Measurements from ENCODE around the gene TSSK6.

Gene TSSK6

GRCh38 chr19:19491321-19492025 is 23.9 kb downstream of the TSSK6 start:
- no peak overlapping the region for H3K27ac ChIP-seq (ENCODE audit: insufficient read depth in 1 of 2, low read depth in 1 of 2, low read length in 2 of 2, poor library complexity in 1 of 2, severe bottlenecking in 2 of 2)
- DNase-seq = no peak
- peaks cover 4 to 37% (median 33%) of the 10 kb centered on the region in 4 experiments for H3K4me1 ChIP-seq (ENCODE audit: control extremely low read depth in 1 of 4, control insufficient read depth in 4 of 4, insufficient read depth in 4 of 4, low read length in 3 of 4)
- no peak overlapping the region for H3K4me3 ChIP-seq (ENCODE audit: control insufficient read depth in 1 of 7, extremely low read depth in 1 of 7, insufficient read depth in 4 of 7, low read depth in 2 of 7, low read length in 6 of 7)
- H3K9me3 ChIP-seq (ENCODE audit: control extremely low read depth in 1 of 5, control insufficient read depth in 4 of 5, insufficient read depth in 2 of 5, low read depth in 1 of 5, low read length in 4 of 5) = no peaks in the 10 kb centered on the region
- CTCF ChIA-PET = interaction anchor here (0.9 to 9.8 kb wide), 17 partner anchors 11 to 305 kb away, joined by 3 to 174 read pairs (median 5); partner anchors contain the start of genes GATAD2A and YJEFN3
- no peaks in the 10 kb centered on the region for H3K27me3 ChIP-seq (replicated peaks in 2 of 5; ENCODE audit: control insufficient read depth in 4 of 5, insufficient read depth in 5 of 5, low read length in 4 of 5)
- 88% methylated on average over 14 of the region's 15 CpGs for WGBS (ENCODE audit: insufficient coverage)
- POLR2A ChIA-PET = no interaction called here
- H3K36me3 ChIP-seq (ENCODE audit: control insufficient read depth in 4 of 4, insufficient read depth in 4 of 4, low read length in 3 of 4) = peaks cover 10 to 53% (median 46%) of the 10 kb centered on the region in 4 experiments

GRCh38 chr19:19490214-19490968 is 25.0 kb downstream of the TSSK6 start:
- ChIA-PET CTCF (interaction anchor here (0.6 to 9.8 kb wide), 34 partner anchors 9 to 354 kb away, joined by 3 to 174 read pairs (median 4); partner anchors contain the start of genes GATAD2A and YJEFN3), POLR2A (interaction anchor here (0.7 to 1.6 kb wide), 4 partner anchors 101 to 315 kb away, joined by 3 to 5 read pairs (median 4); no protein-coding TSS in a partner anchor)
- DNase-seq = peak; percentile 88 to 92 (median 88)
- Histone ChIP-seq H3K27me3 (replicated peaks in 2 of 5; ENCODE audit: control insufficient read depth in 4 of 5, insufficient read depth in 5 of 5, low read length in 4 of 5) (no peaks in the 10 kb centered on the region), H3K27ac (ENCODE audit: insufficient read depth in 1 of 2, low read depth in 1 of 2, low read length in 2 of 2, poor library complexity in 1 of 2, severe bottlenecking in 2 of 2) (peak overlapping the region; percentile 25 to 90), H3K36me3 (ENCODE audit: control insufficient read depth in 4 of 4, insufficient read depth in 4 of 4, low read length in 3 of 4) (peaks cover 6 to 53% (median 44%) of the 10 kb centered on the region in 4 experiments), H3K9me3 (ENCODE audit: control extremely low read depth in 1 of 5, control insufficient read depth in 4 of 5, insufficient read depth in 2 of 5, low read depth in 1 of 5, low read length in 4 of 5) (no peaks in the 10 kb centered on the region), H3K4me3 (ENCODE audit: control insufficient read depth in 1 of 7, extremely low read depth in 1 of 7, insufficient read depth in 4 of 7, low read depth in 2 of 7, low read length in 6 of 7) (peak overlapping the region in 1 of 7 experiments; percentile 2), H3K4me1 (ENCODE audit: control extremely low read depth in 1 of 4, control insufficient read depth in 4 of 4, insufficient read depth in 4 of 4, low read length in 3 of 4) (peaks cover 4 to 46% (median 37%) of the 10 kb centered on the region in 4 experiments)
- WGBS (ENCODE audit: insufficient coverage) = 32% methylated on average over 16 of the region's 20 CpGs

DNA sequence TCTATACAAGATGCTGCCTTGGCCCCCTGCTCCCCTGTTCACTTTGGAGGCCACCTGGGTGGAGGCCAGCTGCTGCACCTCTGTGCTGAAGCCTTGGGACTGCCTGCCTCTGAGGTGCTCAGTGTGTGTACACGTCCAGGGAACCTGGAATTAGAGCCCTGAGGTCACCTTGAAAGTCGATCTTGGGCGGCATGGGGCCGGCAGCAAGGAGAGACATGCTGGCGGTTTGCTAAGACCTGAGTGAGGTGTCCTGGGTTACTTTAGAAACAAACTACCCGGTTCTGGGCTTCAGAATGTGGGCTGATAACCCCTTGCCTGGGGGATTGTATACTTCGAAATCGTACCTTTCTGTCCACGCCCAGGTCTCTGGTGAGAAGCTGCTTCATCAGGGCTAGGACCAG is 25.5 kb downstream of the TSSK6 start:
- ChIA-PET CTCF (interaction anchor here (0.7 to 9.8 kb wide), 28 partner anchors 10 to 353 kb away, joined by 3 to 174 read pairs (median 4); partner anchors contain the start of gene GATAD2A), POLR2A (interaction anchor here (0.7 to 1.6 kb wide), 4 partner anchors 100 to 315 kb away, joined by 3 to 5 read pairs (median 4); no protein-coding TSS in a partner anchor)
- Histone ChIP-seq H3K27me3 (replicated peaks in 2 of 5; ENCODE audit: control insufficient read depth in 4 of 5, insufficient read depth in 5 of 5, low read length in 4 of 5) (no peaks in the 10 kb centered on the region), H3K27ac (ENCODE audit: insufficient read depth in 1 of 2, low read depth in 1 of 2, low read length in 2 of 2, poor library complexity in 1 of 2, severe bottlenecking in 2 of 2) (peak overlapping the region; percentile 77 to 90), H3K36me3 (ENCODE audit: control insufficient read depth in 4 of 4, insufficient read depth in 4 of 4, low read length in 3 of 4) (peaks cover 5 to 58% (median 43%) of the 10 kb centered on the region in 4 experiments), H3K9me3 (ENCODE audit: control extremely low read depth in 1 of 5, control insufficient read depth in 4 of 5, insufficient read depth in 2 of 5, low read depth in 1 of 5, low read length in 4 of 5) (no peaks in the 10 kb centered on the region), H3K4me3 (ENCODE audit: control insufficient read depth in 1 of 7, extremely low read depth in 1 of 7, insufficient read depth in 4 of 7, low read depth in 2 of 7, low read length in 6 of 7) (peak overlapping the region in 2 of 7 experiments; percentile 18 to 31), H3K4me1 (ENCODE audit: control extremely low read depth in 1 of 4, control insufficient read depth in 4 of 4, insufficient read depth in 4 of 4, low read length in 3 of 4) (peaks cover 4 to 52% (median 43%) of the 10 kb centered on the region in 4 experiments)
- DNase-seq = no peak
- WGBS (ENCODE audit: insufficient coverage) = 91% methylated on average over 9 of the region's 9 CpGs

DNA sequence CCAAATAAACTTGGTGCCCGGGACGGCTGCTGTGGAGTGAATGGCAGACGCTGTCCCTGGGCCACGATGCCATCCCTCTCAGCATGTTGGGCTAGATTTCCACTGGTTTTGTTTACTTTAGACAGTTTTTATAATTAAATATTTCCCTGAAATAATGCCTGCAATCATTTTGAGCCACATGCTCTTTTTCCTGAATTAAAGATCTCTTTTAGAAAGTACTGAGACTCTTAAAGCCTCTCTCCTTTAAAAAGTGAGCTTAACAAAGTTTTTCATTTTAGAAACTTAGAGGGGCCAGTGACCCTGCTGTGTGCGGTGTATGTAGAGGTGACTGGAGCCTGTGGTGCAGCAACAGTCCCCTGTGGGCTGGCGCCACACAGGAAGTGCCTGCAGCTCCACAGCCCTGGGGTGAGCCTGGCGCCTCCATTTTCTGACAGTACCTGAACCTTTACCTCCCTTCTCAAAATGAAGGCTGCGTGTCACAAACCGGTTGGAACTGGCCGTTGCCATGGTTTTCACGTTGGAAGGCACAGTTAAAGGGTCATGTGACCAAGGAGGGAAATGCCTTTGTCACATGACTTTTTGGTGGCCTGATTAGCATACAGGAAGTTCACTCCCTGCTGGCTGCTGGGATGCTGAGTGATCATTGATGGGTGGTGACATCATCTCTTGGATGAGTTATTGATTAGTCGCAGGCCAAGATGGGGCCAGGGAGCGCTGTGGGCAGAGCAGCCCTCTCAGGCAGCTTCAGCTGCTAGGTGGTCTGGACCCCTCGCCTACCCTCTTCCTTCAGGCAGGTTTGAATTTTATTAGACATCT is 26.3 kb downstream of the TSSK6 start:
- 26% methylated on average over 10 of the region's 14 CpGs for WGBS (ENCODE audit: insufficient coverage)
- peaks cover 2 to 54% (median 36%) of the 10 kb centered on the region in 4 experiments for H3K36me3 ChIP-seq (ENCODE audit: control insufficient read depth in 4 of 4, insufficient read depth in 4 of 4, low read length in 3 of 4)
- peaks cover 4 to 54% (median 45%) of the 10 kb centered on the region in 4 experiments for H3K4me1 ChIP-seq (ENCODE audit: control extremely low read depth in 1 of 4, control insufficient read depth in 4 of 4, insufficient read depth in 4 of 4, low read length in 3 of 4)
- ChIA-PET POLR2A (interaction anchor here (1.4 to 1.6 kb wide), 2 partner anchors 99 to 104 kb away, joined by 4 to 5 read pairs; no protein-coding TSS in a partner anchor), CTCF (interaction anchor here (0.7 to 9.8 kb wide), 20 partner anchors 9 to 353 kb away, joined by 3 to 174 read pairs (median 4); no protein-coding TSS in a partner anchor)
- no peaks in the 10 kb centered on the region for H3K9me3 ChIP-seq (ENCODE audit: control extremely low read depth in 1 of 5, control insufficient read depth in 4 of 5, insufficient read depth in 2 of 5, low read depth in 1 of 5, low read length in 4 of 5)
- peak overlapping the region in 4 of 7 experiments; percentile 26 to 43 (median 30) for H3K4me3 ChIP-seq (ENCODE audit: control insufficient read depth in 1 of 7, extremely low read depth in 1 of 7, insufficient read depth in 4 of 7, low read depth in 2 of 7, low read length in 6 of 7)
- no peaks in the 10 kb centered on the region for H3K27me3 ChIP-seq (replicated peaks in 2 of 5; ENCODE audit: control insufficient read depth in 4 of 5, insufficient read depth in 5 of 5, low read length in 4 of 5)
- H3K27ac ChIP-seq (ENCODE audit: insufficient read depth in 1 of 2, low read depth in 1 of 2, low read length in 2 of 2, poor library complexity in 1 of 2, severe bottlenecking in 2 of 2) = peak overlapping the region; percentile 77 to 90
- DNase-seq = peak; percentile 90 to 97 (median 96)

DNA sequence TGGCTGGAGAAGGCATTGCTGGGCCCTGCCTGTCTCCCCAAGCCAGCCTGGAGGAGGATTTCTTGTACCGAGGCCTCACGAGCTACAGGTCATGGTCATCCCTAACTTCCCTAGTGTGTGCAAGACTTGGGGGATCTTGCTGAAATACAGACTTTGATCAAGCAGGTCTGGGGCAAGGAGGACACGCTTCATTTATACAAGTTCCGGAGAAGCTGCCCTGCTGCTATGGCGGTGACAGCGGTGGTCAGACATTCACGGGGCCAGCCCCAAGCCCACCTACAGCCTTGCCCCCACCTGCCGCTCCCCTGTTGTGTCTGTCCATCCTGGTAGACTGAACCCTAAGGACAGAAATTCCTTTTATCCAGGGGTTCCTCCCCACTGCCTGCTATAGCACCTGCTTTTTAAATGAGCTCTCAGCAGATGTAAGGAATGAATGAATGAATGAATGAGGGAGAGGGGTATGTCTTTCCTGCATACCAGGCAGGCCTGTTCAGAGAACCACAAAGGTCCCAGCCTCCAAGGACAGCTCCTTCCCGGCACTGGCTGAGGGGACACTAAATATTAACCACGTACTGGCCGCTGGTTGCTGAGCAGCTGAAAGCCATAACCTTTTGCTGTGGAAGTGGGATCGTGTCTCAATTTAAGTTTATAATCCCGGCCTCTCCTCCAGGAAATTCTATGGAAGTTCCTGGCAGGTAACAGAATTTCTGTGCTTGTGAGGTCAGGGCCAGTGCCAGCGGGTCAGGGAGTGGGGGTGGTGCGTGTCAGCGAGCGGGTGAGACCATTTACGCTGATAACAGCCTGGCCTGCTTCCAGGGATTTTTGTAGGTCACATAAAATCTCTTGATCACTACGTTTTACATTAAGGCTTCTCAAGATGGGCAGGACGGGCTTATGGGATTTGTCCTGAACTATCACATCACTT is 27.1 kb downstream of the TSSK6 start:
- CTCF ChIA-PET = interaction anchor here (0.7 to 9.8 kb wide), 16 partner anchors 9 to 343 kb away, joined by 3 to 174 read pairs (median 4); no protein-coding TSS in a partner anchor
- H3K9me3 ChIP-seq (ENCODE audit: control extremely low read depth in 1 of 5, control insufficient read depth in 4 of 5, insufficient read depth in 2 of 5, low read depth in 1 of 5, low read length in 4 of 5) = no peaks in the 10 kb centered on the region
- 85% methylated on average over 17 of the region's 20 CpGs for WGBS (ENCODE audit: insufficient coverage)
- DNase-seq = no peak
- no peaks in the 10 kb centered on the region for H3K27me3 ChIP-seq (replicated peaks in 2 of 5; ENCODE audit: control insufficient read depth in 4 of 5, insufficient read depth in 5 of 5, low read length in 4 of 5)
- H3K4me1 ChIP-seq (ENCODE audit: control extremely low read depth in 1 of 4, control insufficient read depth in 4 of 4, insufficient read depth in 4 of 4, low read length in 3 of 4) = peaks cover 4 to 54% (median 45%) of the 10 kb centered on the region in 4 experiments
- peak overlapping the region; percentile 77 to 90 for H3K27ac ChIP-seq (ENCODE audit: insufficient read depth in 1 of 2, low read depth in 1 of 2, low read length in 2 of 2, poor library complexity in 1 of 2, severe bottlenecking in 2 of 2)
- peak overlapping the region in 3 of 7 experiments; percentile 26 to 43 (median 34) for H3K4me3 ChIP-seq (ENCODE audit: control insufficient read depth in 1 of 7, extremely low read depth in 1 of 7, insufficient read depth in 4 of 7, low read depth in 2 of 7, low read length in 6 of 7)
- POLR2A ChIA-PET = interaction anchor here (1.0 to 1.4 kb wide), 2 partner anchors 83 to 98 kb away, joined by 3 to 4 read pairs; partner anchors contain the start of gene GATAD2A
- H3K36me3 ChIP-seq (ENCODE audit: control insufficient read depth in 4 of 4, insufficient read depth in 4 of 4, low read length in 3 of 4) = peaks cover 0 to 52% (median 32%) of the 10 kb centered on the region in 4 experiments

Measured in common myeloid progenitor, CD34-positive (primary cell).